ENCODE measurements around the gene VPS13D.

GRCh38 chr1:12309783-12310742 lies 80.2 kb downstream of the VPS13D start:
- TF ChIP-seq CTCF (IDR thresholded peaks at IDR 0.05 in 4 of 5, conservative IDR thresholded peaks at IDR 0.05 in 1 of 5) (no peak), POLR2A (IDR thresholded peaks at IDR 0.05) (no peak)
